ENCODE results near the gene CLEC2A. TPM values are rescaled to one million over a fixed set of nuclear protein-coding genes. Genes with fewer than 3 reads are reported as not detected.
"Not testable (repeated sequence)": the region's sequence is repeated elsewhere in the genome, so short reads cannot be mapped to it uniquely, and the experiment has no call there.

The CLEC2A gene
- total and polyA plus RNA-seq, 3 experiments from 2014 or later: not detected

DNA sequence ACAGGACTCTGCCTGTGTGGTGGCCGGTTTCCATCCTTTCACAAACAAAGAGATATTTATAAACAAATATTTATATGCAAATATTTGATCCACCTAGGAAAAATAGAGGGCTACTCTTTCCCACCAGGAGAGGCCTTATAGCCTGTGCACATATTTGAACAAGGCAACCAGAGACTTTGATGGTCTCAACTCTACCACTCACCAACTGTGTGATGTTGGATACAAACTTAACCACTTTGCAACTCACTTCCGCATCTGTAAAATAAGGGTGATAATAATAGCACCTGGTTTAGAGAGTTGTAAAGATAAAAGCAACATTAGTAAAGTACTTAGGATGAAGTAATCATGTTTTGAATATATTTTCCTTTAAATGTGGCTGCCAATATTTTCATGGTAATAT lies 37.5 kb upstream of the CLEC2A start:
- Histone ChIP-seq H3K36me3 (ENCODE audit: insufficient read depth, low read length) (no peaks in the 10 kb centered on the region), H3K27me3 (ENCODE audit: insufficient read depth, low read length, poor library complexity, severe bottlenecking) (no peaks in the 10 kb centered on the region), H3K27ac (ENCODE audit: low read depth, low read length) (no peak overlapping the region), H3K4me1 (ENCODE audit: insufficient read depth, low read length) (no peaks in the 10 kb centered on the region), H3K4me3 (ENCODE audit: low read length) (no peak overlapping the region), H3K9me3 (ENCODE audit: low read length) (no peaks in the 10 kb centered on the region)
- H3K27ac Mint-ChIP-seq: no peak overlapping the region
- peaks cover 4 to 7% of the 10 kb centered on the region in 2 donors for H3K27me3 Mint-ChIP-seq
- no peaks in the 10 kb centered on the region for H3K4me1 Mint-ChIP-seq
- no peak for DNase-seq
- H3K9me3 Mint-ChIP-seq: no peaks in the 10 kb centered on the region
- POLR2A ChIA-PET: no interaction called here
- H3K4me3 Mint-ChIP-seq: no peak overlapping the region
- CTCF ChIA-PET: no interaction called here
- peaks cover 0 to 6% (median 0%) of the 10 kb centered on the region in 3 donors for H3K36me3 Mint-ChIP-seq

DNA sequence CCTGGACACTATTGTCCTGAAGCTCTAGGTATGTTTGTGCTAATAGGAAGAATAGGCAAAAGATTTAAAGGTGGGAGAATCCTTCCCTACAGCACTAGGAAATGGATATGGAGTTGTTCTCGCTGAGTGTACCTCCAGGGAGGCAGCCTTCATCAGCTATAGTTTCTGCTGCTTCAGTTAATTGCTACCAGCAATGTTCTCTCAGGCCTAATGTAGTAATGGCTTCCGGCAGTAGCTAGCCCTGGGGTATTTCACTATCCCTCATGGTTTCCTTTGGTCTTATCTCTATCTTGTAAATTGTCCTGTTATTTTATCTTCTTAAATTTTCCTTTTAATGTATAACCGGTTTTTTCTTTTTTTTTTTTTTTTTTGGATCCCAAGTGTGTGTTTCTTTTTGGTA lies 29.7 kb upstream of the CLEC2A start:
- Histone ChIP-seq H3K27me3 (ENCODE audit: insufficient read depth, low read length, poor library complexity, severe bottlenecking) (no peaks in the 10 kb centered on the region), H3K27ac (ENCODE audit: low read depth, low read length) (no peak overlapping the region), H3K36me3 (ENCODE audit: insufficient read depth, low read length) (no peaks in the 10 kb centered on the region), H3K9me3 (ENCODE audit: low read length) (no peaks in the 10 kb centered on the region), H3K4me3 (ENCODE audit: low read length) (no peak overlapping the region), H3K4me1 (ENCODE audit: insufficient read depth, low read length) (peaks cover 22% of the 10 kb centered on the region)
- Mint-ChIP-seq H3K27me3 (no peaks in the 10 kb centered on the region), H3K27ac (no peak overlapping the region), H3K36me3 (no peaks in the 10 kb centered on the region), H3K4me1 (peaks cover 23 to 33% (median 24%) of the 10 kb centered on the region in 3 donors), H3K9me3 (no peaks in the 10 kb centered on the region), H3K4me3 (no peak overlapping the region)
- ChIA-PET CTCF (no interaction called here), POLR2A (no interaction called here)
- no peak for DNase-seq

DNA sequence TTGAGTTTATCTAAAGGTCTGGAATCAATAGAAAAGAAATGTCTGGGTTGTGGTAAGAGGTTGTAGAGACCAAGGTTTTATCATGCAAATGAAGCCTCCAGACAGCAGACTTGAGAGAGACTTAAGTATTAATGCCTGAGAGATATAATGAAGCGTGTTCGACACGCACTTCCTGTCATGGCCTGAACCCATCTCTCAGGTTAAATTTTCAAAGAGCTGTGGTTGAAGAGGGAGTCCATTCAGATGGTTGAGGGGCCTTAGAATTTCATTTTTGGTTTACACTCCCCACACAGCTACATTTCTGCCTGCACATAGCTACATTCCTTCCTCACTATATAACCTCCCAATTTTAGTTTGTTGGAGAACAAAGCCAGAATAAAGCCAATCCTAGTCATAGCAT lies 28.9 kb upstream of the CLEC2A start:
- Histone ChIP-seq H3K4me3 (ENCODE audit: low read length) (no peak overlapping the region), H3K27ac (ENCODE audit: low read depth, low read length) (no peak overlapping the region), H3K36me3 (ENCODE audit: insufficient read depth, low read length) (no peaks in the 10 kb centered on the region), H3K4me1 (ENCODE audit: insufficient read depth, low read length) (peaks cover 22% of the 10 kb centered on the region), H3K27me3 (ENCODE audit: insufficient read depth, low read length, poor library complexity, severe bottlenecking) (no peaks in the 10 kb centered on the region), H3K9me3 (ENCODE audit: low read length) (no peaks in the 10 kb centered on the region)
- no peaks in the 10 kb centered on the region for H3K27me3 Mint-ChIP-seq
- peaks cover 23 to 41% (median 24%) of the 10 kb centered on the region in 3 donors for H3K4me1 Mint-ChIP-seq
- POLR2A ChIA-PET: no interaction called here
- H3K9me3 Mint-ChIP-seq: no peaks in the 10 kb centered on the region
- no peak overlapping the region for H3K4me3 Mint-ChIP-seq
- H3K27ac Mint-ChIP-seq: peak overlapping the region in 1 of 8 donors; percentile 4
- no peak for DNase-seq
- H3K36me3 Mint-ChIP-seq: no peaks in the 10 kb centered on the region
- CTCF ChIA-PET: no interaction called here

DNA sequence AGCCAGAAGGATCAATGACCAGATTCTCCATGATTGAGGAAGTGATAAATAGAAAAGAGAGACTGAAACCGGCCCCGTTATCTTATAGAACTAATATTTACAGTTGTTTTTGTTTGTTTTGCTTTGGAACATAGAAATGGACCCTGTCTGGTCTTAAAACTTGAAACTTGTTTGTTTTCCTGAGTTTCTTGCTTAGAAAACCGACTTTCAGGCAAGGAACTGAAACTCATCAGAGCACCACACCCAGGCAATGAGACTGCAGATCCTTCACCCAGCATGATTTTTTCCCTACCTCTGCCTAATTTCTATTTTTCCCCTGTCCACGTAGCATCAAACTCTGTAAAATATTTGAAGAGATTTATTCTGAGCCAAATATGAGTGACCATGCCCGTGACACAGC lies 28.4 kb upstream of the CLEC2A start:
- ChIA-PET CTCF (no interaction called here), POLR2A (no interaction called here)
- peaks cover 24 to 46% (median 25%) of the 10 kb centered on the region in 3 donors for H3K4me1 Mint-ChIP-seq
- H3K27me3 ChIP-seq (ENCODE audit: insufficient read depth, low read length, poor library complexity, severe bottlenecking): no peaks in the 10 kb centered on the region
- H3K9me3 ChIP-seq (ENCODE audit: low read length): no peaks in the 10 kb centered on the region
- H3K36me3 Mint-ChIP-seq: no peaks in the 10 kb centered on the region
- no peak overlapping the region for H3K27ac ChIP-seq (ENCODE audit: low read depth, low read length)
- no peaks in the 10 kb centered on the region for H3K36me3 ChIP-seq (ENCODE audit: insufficient read depth, low read length)
- no peaks in the 10 kb centered on the region for H3K9me3 Mint-ChIP-seq
- no peak overlapping the region for H3K27ac Mint-ChIP-seq
- no peak overlapping the region for H3K4me3 ChIP-seq (ENCODE audit: low read length)
- H3K27me3 Mint-ChIP-seq: no peaks in the 10 kb centered on the region
- H3K4me3 Mint-ChIP-seq: no peak overlapping the region
- peaks cover 22% of the 10 kb centered on the region for H3K4me1 ChIP-seq (ENCODE audit: insufficient read depth, low read length)
- no peak for DNase-seq

DNA sequence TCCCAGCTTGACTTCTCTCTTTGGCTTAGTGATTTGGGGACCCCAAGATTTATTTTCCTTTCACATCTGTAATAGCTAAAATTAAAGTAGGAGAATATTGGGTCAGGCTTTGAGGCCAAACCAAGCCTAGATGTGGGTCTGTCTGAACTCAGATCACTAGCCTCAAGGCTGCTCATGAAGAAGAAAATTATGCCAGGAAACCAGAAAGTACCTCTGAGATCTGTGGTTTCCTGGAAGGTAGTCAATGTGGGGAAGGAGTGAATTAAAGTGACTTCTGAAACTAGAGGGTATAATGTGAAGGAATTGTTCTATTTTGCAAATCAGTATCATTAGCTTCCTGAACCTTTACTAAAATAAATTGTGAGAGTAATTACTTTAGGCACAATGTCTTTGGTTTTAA lies 25.7 kb upstream of the CLEC2A start:
- Mint-ChIP-seq H3K4me1 (peaks cover 25 to 48% (median 26%) of the 10 kb centered on the region in 3 donors), H3K36me3 (no peaks in the 10 kb centered on the region), H3K9me3 (no peaks in the 10 kb centered on the region), H3K27me3 (no peaks in the 10 kb centered on the region), H3K4me3 (peak overlapping the region in 5 of 7 donors; percentile 12 to 71 (median 36)), H3K27ac (peak overlapping the region in 4 of 8 donors; percentile 8 to 80 (median 18))
- Histone ChIP-seq H3K27ac (ENCODE audit: low read depth, low read length) (no peak overlapping the region), H3K27me3 (ENCODE audit: insufficient read depth, low read length, poor library complexity, severe bottlenecking) (no peaks in the 10 kb centered on the region), H3K36me3 (ENCODE audit: insufficient read depth, low read length) (no peaks in the 10 kb centered on the region), H3K4me1 (ENCODE audit: insufficient read depth, low read length) (peaks cover 22% of the 10 kb centered on the region), H3K4me3 (ENCODE audit: low read length) (no peak overlapping the region), H3K9me3 (ENCODE audit: low read length) (no peaks in the 10 kb centered on the region)
- CTCF ChIA-PET: no interaction called here
- peak in 1 of 5 donors; percentile 11 for DNase-seq
- POLR2A ChIA-PET: no interaction called here

DNA sequence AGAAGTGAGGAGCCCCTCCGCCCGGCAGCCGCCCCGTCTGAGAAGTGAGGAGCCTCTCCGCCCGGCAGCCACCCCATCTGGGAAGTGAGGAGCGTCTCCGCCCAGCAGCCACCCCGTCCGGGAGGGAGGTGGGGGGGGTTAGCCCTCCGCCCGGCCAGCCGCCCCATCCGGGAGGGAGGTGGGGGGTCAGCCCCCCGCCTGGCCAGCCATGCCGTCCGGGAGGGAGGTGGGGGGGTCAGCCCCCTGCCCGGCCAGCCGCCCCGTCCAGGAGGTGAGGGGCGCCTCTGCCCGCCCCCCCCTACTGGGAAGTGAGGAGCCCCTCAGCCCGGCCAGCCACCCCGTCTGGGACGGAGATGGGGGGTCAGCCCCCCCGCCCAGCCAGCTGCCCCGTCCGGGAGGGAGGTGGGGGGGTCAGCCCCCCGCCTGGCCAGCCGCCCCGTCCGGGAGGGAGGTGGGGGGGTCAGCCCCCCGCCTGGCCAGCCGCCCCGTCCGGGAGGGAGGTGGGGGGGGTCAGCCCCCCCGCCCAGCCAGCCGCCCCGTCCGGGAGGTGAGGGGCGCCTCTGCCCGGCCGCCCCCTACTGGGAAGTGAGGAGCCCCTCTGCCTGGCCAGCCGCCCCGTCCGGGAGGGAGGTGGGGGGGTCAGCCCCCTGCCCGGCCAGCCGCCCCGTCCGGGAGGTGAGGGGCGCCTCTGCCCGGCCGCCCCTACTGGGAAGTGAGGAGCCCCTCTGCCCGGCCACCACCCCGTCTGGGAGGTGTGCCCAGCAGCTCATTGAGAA lies 21.0 kb upstream of the CLEC2A start:
- H3K4me1 ChIP-seq (ENCODE audit: insufficient read depth, low read length): peaks cover 40% of the 10 kb centered on the region
- CTCF ChIA-PET; H3K9me3 Mint-ChIP-seq; H3K36me3 Mint-ChIP-seq; H3K4me3 Mint-ChIP-seq; H3K36me3 ChIP-seq (ENCODE audit: insufficient read depth, low read length); H3K27me3 Mint-ChIP-seq; H3K27ac Mint-ChIP-seq; H3K9me3 ChIP-seq (ENCODE audit: low read length); POLR2A ChIA-PET; DNase-seq; H3K27me3 ChIP-seq (ENCODE audit: insufficient read depth, low read length, poor library complexity, severe bottlenecking); H3K4me3 ChIP-seq (ENCODE audit: low read length); H3K27ac ChIP-seq (ENCODE audit: low read depth, low read length): not testable (repeated sequence)
- H3K4me1 Mint-ChIP-seq: peaks cover 40 to 63% (median 44%) of the 10 kb centered on the region in 3 donors

DNA sequence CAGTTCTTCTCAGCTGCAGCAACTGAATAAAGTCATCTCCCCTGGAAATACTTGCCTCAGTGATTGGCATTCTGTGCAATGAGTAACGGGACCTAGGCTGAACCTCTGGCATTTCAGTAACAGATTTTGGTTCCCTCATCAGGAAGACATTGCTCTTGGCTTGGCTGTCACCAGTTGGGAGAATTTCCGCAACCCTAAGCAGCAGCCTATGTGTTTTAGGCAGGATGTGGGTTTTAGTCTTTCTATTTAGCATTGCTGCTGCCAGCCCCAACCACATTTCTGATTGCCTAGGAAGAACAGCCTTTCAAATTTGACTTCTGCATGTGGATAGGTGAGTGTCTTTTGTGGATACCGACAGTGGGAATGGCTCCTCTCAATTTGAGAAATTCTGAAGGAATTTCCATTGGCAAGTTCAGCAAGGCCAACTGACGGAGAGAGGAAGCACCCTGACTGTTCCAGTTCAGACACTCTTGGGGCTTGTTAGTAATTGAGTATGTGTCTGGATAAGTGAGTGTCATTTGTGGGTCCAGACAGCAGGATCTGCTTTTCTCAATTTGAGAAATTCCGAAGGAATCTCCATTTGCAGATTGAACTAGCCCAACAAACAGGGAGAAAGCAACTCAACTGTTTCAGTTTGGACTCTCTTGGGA lies 19.0 kb upstream of the CLEC2A start:
- CTCF ChIA-PET: no interaction called here
- no peaks in the 10 kb centered on the region for H3K36me3 ChIP-seq (ENCODE audit: insufficient read depth, low read length)
- peak overlapping the region in 7 of 8 donors; percentile 14 to 89 (median 54) for H3K27ac Mint-ChIP-seq
- no peaks in the 10 kb centered on the region for H3K9me3 ChIP-seq (ENCODE audit: low read length)
- H3K9me3 Mint-ChIP-seq: no peaks in the 10 kb centered on the region
- no peaks in the 10 kb centered on the region for H3K27me3 Mint-ChIP-seq
- H3K4me1 ChIP-seq (ENCODE audit: insufficient read depth, low read length): peaks cover 33% of the 10 kb centered on the region
- H3K4me3 ChIP-seq (ENCODE audit: low read length): no peak overlapping the region
- no peaks in the 10 kb centered on the region for H3K36me3 Mint-ChIP-seq
- peaks cover 34 to 43% (median 41%) of the 10 kb centered on the region in 3 donors for H3K4me1 Mint-ChIP-seq
- POLR2A ChIA-PET: no interaction called here
- no peaks in the 10 kb centered on the region for H3K27me3 ChIP-seq (ENCODE audit: insufficient read depth, low read length, poor library complexity, severe bottlenecking)
- peak; percentile 1 to 60 (median 50) for DNase-seq
- peak overlapping the region; percentile 54 to 83 (median 70) for H3K4me3 Mint-ChIP-seq
- no peak overlapping the region for H3K27ac ChIP-seq (ENCODE audit: low read depth, low read length)

DNA sequence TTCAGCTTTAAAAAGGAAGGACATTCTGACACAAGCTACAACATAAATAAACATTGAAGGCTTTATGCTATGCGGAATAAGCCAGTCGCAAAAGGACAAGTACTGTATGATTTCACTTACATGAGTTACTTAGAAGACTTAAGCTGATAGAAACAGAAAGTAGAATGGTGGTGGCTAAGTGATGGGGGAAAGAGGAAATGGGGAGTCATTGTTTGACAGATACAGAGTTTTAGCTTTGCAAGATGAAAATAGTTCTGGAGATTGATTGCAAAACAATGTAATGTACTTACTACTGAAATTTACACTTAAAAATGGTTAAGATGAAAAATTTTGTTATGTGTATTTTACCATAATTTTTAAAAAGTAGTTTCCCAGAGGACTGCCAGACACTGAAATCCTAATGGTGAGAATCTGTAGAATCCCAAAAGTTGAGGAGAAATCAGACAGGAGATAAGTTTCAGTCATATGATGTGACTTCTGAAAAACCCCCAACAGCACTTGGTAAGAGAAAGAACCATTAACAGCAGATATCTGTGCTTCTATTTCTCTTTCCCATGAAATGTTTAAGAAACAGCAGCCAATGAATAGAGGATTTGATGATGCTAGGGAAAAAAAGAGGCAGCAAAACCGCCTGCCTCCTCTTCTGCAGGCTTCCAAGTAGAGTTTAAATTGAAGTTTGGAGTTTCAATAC lies 16.6 kb upstream of the CLEC2A start:
- Mint-ChIP-seq H3K9me3 (no peaks in the 10 kb centered on the region), H3K27ac (peak overlapping the region in 5 of 8 donors; percentile 1 to 14 (median 6)), H3K4me3 (peak overlapping the region in 3 of 7 donors; percentile 0 to 25 (median 0)), H3K36me3 (no peaks in the 10 kb centered on the region), H3K4me1 (peaks cover 39 to 44% (median 42%) of the 10 kb centered on the region in 3 donors), H3K27me3 (no peaks in the 10 kb centered on the region)
- CTCF ChIA-PET: no interaction called here
- DNase-seq: peak in 1 of 5 donors; percentile 6
- no peaks in the 10 kb centered on the region for H3K27me3 ChIP-seq (ENCODE audit: insufficient read depth, low read length, poor library complexity, severe bottlenecking)
- no peak overlapping the region for H3K4me3 ChIP-seq (ENCODE audit: low read length)
- H3K9me3 ChIP-seq (ENCODE audit: low read length): no peaks in the 10 kb centered on the region
- peaks cover 38% of the 10 kb centered on the region for H3K4me1 ChIP-seq (ENCODE audit: insufficient read depth, low read length)
- POLR2A ChIA-PET: no interaction called here
- no peak overlapping the region for H3K27ac ChIP-seq (ENCODE audit: low read depth, low read length)
- no peaks in the 10 kb centered on the region for H3K36me3 ChIP-seq (ENCODE audit: insufficient read depth, low read length)
